ENCODE measurements around the gene TBC1D9.

GRCh38 chr4:140690093-140690492 is 66.1 kb downstream of the TBC1D9 start:
- TF ChIP-seq, protein P1, sequence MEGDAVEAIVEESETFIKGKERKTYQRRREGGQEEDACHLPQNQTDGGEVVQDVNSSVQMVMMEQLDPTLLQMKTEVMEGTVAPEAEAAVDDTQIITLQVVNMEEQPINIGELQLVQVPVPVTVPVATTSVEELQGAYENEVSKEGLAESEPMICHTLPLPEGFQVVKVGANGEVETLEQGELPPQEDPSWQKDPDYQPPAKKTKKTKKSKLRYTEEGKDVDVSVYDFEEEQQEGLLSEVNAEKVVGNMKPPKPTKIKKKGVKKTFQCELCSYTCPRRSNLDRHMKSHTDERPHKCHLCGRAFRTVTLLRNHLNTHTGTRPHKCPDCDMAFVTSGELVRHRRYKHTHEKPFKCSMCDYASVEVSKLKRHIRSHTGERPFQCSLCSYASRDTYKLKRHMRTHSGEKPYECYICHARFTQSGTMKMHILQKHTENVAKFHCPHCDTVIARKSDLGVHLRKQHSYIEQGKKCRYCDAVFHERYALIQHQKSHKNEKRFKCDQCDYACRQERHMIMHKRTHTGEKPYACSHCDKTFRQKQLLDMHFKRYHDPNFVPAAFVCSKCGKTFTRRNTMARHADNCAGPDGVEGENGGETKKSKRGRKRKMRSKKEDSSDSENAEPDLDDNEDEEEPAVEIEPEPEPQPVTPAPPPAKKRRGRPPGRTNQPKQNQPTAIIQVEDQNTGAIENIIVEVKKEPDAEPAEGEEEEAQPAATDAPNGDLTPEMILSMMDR (IDR thresholded peaks at IDR 0.05; ENCODE audit: low read length) = no peak
- TF ChIP-seq EZH2 (optimal IDR thresholded peaks at IDR 0.05; ENCODE audit: low read depth, low read length) (no peak), EZH2phosphoT487 (IDR thresholded peaks at IDR 0.05; ENCODE audit: low read length) (no peak)

Measured in MM.1S (cell line).